HepG2 (cell line): ENCODE measurements around the gene FXR2. TPM values are rescaled to one million over a fixed set of nuclear protein-coding genes. Genes with fewer than 3 reads are reported as not detected.

ENCODE experiments used
- AGO2 ChIP-seq: fragments of 200-400 bp; formaldehyde crosslinking; optimal IDR thresholded peaks from 2 replicates; pipeline ENCODE3; 2017; ENCODE audit warnings: mild to moderate bottlenecking, low read depth, low read length, moderate library complexity
- FOXJ3 ChIP-seq: sonication (generic); formaldehyde crosslinking; IDR thresholded peaks from 2 replicates; pipeline ENCODE4 v1.4.0; 2020; ENCODE audit warnings: missing genetic modification reagents, mild to moderate bottlenecking, borderline replicate concordance
- GTF2F1 ChIP-seq: fragments of 150-350 bp; IDR thresholded peaks from 2 replicates; pipeline ENCODE4 v1.6.1; 2014; ENCODE audit warnings: low read length
- IKZF1 ChIP-seq: fragments of 450-650 bp; IDR thresholded peaks from 2 replicates; pipeline ENCODE4 v1.7.1; 2016
- ISX ChIP-seq: sonication (generic); formaldehyde crosslinking; conservative IDR thresholded peaks from 2 replicates; pipeline ENCODE4 v1.5.0; 2020; ENCODE audit warnings: missing genetic modification reagents
- KLF11 ChIP-seq: IDR thresholded peaks from 2 replicates; pipeline ENCODE4 v1.6.1; 2016; ENCODE audit warnings: missing compliant biosample characterization
- MBNL3 ChIP-seq: fragments of 250-450 bp; sonication (Bioruptor Pico); conservative IDR thresholded peaks from 2 replicates; pipeline ENCODE4 v1.8.0; 2022; ENCODE audit warnings: mild to moderate bottlenecking, inconsistent platforms
- MTF1 ChIP-seq: sonication (generic); formaldehyde crosslinking; IDR thresholded peaks from 2 replicates; pipeline ENCODE4 v1.5.0; 2020; ENCODE audit warnings: missing genetic modification reagents
- REST ChIP-seq, 2 experiments: IDR thresholded peaks; 2 replicates each; pipeline ENCODE4 v1.6.1; 2011 to 2012; ENCODE audit warnings: low read length in 2 of 2, borderline replicate concordance in 1 of 2, low read depth in 1 of 2, mild to moderate bottlenecking in 1 of 2, moderate library complexity in 1 of 2
- SP2 ChIP-seq: sonication (generic); formaldehyde crosslinking; IDR thresholded peaks from 2 replicates; pipeline ENCODE4 v1.5.1; 2020; ENCODE audit warnings: mild to moderate bottlenecking, missing genetic modification reagents
- TERF1 ChIP-seq: sonication (generic); formaldehyde crosslinking; IDR thresholded peaks from 2 replicates; pipeline ENCODE4 v1.8.0; 2022; ENCODE audit warnings: mild to moderate bottlenecking, missing genetic modification reagents, moderate library complexity
- THAP7 ChIP-seq: sonication (generic); formaldehyde crosslinking; IDR thresholded peaks from 2 replicates; pipeline ENCODE4 v1.8.1; 2023; ENCODE audit warnings: mild to moderate bottlenecking, missing genetic modification reagents
- ZBTB14 ChIP-seq: sonication (generic); formaldehyde crosslinking; IDR thresholded peaks from 2 replicates; pipeline ENCODE4 v1.4.0; 2020; ENCODE audit warnings: missing genetic modification reagents
- ZNF282 ChIP-seq: fragments of 450-650 bp; IDR thresholded peaks from 2 replicates; pipeline ENCODE4 v1.6.1; 2018; ENCODE audit not compliant: partially characterized antibody
- ZSCAN31 ChIP-seq: sonication (generic); formaldehyde crosslinking; IDR thresholded peaks from 2 replicates; pipeline ENCODE4 v1.5.0; 2020; ENCODE audit warnings: low read depth, mild to moderate bottlenecking, missing genetic modification reagents
- polyA plus RNA-seq, 8 experiments: library from polyadenylated mRNA; depleted of rRNA in 3 of 8; stranded (reverse) in 7 of 8; unstranded in 1 of 8; fragments of >200 nt; fragmentation: Illumina TruSeq in 4 of 8; extraction: Trizol in 4 of 8; gene quantifications; 2 replicates each; pipeline versions ENCODE4 v1.2.1 to v1.2.3, GENCODE V29; 2011 to 2016; ENCODE audit warnings: low read depth in 4 of 8, missing spikeins in 1 of 8, mixed read lengths in 1 of 8; ENCODE audit not compliant: insufficient read depth in 1 of 8
- total RNA-seq, 5 experiments: library from RNA; depleted of rRNA; stranded (reverse); fragments of >200 nt; fragmentation: Illumina TruSeq; extraction: Trizol; gene quantifications; 2 replicates each; pipeline ENCODE4 v1.2.3, GENCODE V29; 2016; ENCODE audit warnings: low read depth in 1 of 5
- TF ChIP-seq, protein P1 (sequence below): IDR thresholded peaks from 2 replicates; pipeline ENCODE4 v1.6.1; 2016; ENCODE audit warnings: missing biosample characterization, missing genetic modification reagents, low read depth
- TF ChIP-seq, protein P2 (sequence below): sonication (generic); formaldehyde crosslinking; IDR thresholded peaks from 2 replicates; pipeline ENCODE4 v1.4.0; 2020; ENCODE audit warnings: mild to moderate bottlenecking, missing genetic modification reagents
- TF ChIP-seq, protein P3 (sequence below): sonication (generic); formaldehyde crosslinking; IDR thresholded peaks from 2 replicates; pipeline ENCODE4 v1.4.0; 2020; ENCODE audit warnings: mild to moderate bottlenecking, missing genetic modification reagents
- TF ChIP-seq, protein P4 (sequence below): sonication (generic); formaldehyde crosslinking; conservative IDR thresholded peaks from 2 replicates; pipeline ENCODE4 v1.8.1; 2023; ENCODE audit warnings: missing genetic modification reagents

The FXR2 gene
- total and polyA plus RNA-seq, 2 of the 13 experiments (the other 11 are each of a cell fraction or from before 2014, with no cell fraction given), result 20.9 to 24.4 TPM

DNA sequence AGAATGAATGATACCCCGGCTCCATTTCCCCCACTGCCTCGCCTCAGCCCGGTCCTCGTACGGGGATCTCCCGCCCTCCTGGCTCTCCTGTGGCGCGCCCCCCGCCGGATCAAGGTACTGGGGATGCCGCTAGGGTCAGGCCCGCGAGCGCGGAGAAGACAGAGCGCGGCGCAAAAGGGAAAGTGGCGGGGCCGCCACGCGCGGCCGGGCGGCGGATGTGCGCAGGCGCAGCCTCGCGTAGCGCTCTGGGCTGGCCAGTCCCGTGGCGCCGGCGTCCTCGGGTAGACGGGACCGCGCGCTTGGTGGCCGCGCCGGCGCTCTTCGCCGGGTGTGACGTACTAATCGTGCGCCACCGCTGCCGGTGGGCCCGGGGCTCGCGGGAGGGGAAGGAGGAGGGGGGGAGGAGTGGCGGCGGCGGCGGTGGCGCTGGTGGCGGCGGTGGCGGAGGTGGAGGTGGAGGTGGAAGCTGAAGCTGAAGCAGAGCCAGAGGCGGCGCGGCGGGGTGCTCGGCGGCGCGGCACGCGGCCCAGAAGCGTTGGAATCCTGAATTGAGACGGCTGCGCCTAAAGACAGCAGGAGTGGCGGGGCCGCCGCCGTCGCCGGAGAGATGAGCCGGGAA lies 53.0 kb downstream of the FXR2 start, which contains the start of gene SENP3 (continued):
- peak; percentile 73; the same call in 1 of the 2 replicates for TF ChIP-seq ZBTB14 (CRISPR knock-in tag)
- TF ChIP-seq, protein P1, sequence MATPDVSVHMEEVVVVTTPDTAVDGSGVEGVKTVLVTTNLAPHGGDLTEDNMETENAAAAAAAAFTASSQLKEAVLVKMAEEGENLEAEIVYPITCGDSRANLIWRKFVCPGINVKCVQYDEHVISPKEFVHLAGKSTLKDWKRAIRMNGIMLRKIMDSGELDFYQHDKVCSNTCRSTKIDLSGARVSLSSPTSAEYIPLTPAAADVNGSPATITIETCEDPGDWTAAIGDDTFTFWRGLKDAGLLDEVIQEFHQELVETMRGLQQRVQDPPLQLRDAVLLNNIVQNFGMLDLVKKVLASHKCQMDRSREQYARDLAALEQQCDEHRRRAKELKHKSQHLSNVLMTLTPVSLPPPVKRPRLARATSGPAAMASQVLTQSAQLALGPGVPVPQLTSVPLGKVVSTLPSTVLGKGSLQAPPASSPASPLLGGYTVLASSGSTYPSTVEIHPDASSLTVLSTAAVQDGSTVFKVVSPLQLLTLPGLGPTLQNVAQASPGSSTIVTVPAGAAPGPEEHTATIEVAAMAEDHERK, result peak; percentile 63; the same call in 1 of the 2 replicates
- no peak for TF ChIP-seq MBNL3
- TF ChIP-seq REST (IDR thresholded peaks at IDR 0.05; ENCODE audit: borderline replicate concordance in 1 of 2, low read depth in 1 of 2, low read length in 2 of 2), result no peak
- TF ChIP-seq, protein P2, sequence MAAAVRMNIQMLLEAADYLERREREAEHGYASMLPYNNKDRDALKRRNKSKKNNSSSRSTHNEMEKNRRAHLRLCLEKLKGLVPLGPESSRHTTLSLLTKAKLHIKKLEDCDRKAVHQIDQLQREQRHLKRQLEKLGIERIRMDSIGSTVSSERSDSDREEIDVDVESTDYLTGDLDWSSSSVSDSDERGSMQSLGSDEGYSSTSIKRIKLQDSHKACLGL (CRISPR knock-in tag), result peak; percentile 70
- no peak for TF ChIP-seq TERF1 (CRISPR knock-in tag)
- no peak for TF ChIP-seq KLF11
- TF ChIP-seq FOXJ3 (CRISPR knock-in tag), result no peak
- no peak for TF ChIP-seq THAP7 (CRISPR knock-in tag)
- TF ChIP-seq IKZF1, result no peak
- TF ChIP-seq, protein P3, sequence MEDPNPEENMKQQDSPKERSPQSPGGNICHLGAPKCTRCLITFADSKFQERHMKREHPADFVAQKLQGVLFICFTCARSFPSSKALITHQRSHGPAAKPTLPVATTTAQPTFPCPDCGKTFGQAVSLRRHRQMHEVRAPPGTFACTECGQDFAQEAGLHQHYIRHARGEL, result no peak; the same call in 1 of the 2 replicates
- TF ChIP-seq ISX (CRISPR knock-in tag), result no peak
- no peak for TF ChIP-seq ZNF282
- peak; percentile 84 for TF ChIP-seq AGO2
- no peak for TF ChIP-seq MTF1 (CRISPR knock-in tag)
- TF ChIP-seq, protein P4, sequence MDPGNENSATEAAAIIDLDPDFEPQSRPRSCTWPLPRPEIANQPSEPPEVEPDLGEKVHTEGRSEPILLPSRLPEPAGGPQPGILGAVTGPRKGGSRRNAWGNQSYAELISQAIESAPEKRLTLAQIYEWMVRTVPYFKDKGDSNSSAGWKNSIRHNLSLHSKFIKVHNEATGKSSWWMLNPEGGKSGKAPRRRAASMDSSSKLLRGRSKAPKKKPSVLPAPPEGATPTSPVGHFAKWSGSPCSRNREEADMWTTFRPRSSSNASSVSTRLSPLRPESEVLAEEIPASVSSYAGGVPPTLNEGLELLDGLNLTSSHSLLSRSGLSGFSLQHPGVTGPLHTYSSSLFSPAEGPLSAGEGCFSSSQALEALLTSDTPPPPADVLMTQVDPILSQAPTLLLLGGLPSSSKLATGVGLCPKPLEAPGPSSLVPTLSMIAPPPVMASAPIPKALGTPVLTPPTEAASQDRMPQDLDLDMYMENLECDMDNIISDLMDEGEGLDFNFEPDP (CRISPR knock-in tag), result no peak
- no peak for TF ChIP-seq SP2 (CRISPR knock-in tag)
- TF ChIP-seq ZSCAN31 (CRISPR knock-in tag), result no peak
- no peak for TF ChIP-seq GTF2F1
